ENCODE measurements around the gene FAM200A. TPM values are rescaled to one million over a fixed set of nuclear protein-coding genes. Genes with fewer than 3 reads are reported as not detected.

FAM200A gene
- total RNA-seq (2022; extraction: Qiagen RNA extraction): 6.0 to 6.8 TPM (median 6.2 TPM) in 5 replicates

DNA sequence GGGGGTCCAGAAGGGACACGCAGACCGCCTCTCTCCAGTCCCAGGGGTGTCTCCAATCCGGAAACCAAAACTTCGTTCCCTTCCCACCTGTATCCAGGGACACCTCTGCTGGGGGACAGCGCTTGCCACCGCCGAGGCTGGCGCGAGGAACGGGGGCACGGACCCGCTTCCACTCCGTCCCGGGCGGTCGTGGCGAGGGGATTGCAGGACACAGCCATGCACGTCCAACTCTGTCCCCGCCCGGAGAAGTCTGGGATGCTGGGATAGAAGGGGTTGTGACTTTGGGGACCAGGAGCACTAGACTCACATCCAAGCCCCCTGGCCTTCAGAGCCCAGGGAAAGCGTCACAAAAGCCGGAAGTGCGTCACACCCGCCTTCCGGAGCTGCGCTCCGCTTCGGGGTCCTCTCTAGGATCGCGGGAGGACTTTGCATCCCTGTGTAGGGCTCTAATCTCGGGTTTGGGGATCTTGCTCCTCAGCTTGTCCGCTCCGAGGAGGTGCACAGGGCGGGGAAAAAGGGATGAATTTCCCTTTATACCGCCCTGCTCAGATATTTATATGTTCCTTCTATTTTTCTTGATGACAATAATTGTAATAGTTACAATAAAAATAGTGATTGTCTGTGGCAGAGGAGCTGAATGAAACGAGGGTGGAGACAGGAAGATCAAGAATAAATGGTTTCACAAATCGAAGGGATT is at the start of gene FAM200A:
FAM200A (minus strand) TSS at position 348 of the 697 bp plus-strand sequence. CDS start 3,707 bp downstream, outside the sequence.

GRCh38 chr7:99597762-99598501 is 46.0 kb upstream of the FAM200A start, which contains the start of gene TMEM225B:
Gene TMEM225B (plus strand): TSS chr7:99598267. CDS start chr7:99604389, 6,122 bp downstream.

GRCh38 chr7:99558306-99559174 is 6.6 kb upstream of the FAM200A start, which contains the start of gene ZNF655:
Gene ZNF655 (plus strand): TSS chr7:99558642. CDS start chr7:99560560, 1,918 bp downstream.

DNA sequence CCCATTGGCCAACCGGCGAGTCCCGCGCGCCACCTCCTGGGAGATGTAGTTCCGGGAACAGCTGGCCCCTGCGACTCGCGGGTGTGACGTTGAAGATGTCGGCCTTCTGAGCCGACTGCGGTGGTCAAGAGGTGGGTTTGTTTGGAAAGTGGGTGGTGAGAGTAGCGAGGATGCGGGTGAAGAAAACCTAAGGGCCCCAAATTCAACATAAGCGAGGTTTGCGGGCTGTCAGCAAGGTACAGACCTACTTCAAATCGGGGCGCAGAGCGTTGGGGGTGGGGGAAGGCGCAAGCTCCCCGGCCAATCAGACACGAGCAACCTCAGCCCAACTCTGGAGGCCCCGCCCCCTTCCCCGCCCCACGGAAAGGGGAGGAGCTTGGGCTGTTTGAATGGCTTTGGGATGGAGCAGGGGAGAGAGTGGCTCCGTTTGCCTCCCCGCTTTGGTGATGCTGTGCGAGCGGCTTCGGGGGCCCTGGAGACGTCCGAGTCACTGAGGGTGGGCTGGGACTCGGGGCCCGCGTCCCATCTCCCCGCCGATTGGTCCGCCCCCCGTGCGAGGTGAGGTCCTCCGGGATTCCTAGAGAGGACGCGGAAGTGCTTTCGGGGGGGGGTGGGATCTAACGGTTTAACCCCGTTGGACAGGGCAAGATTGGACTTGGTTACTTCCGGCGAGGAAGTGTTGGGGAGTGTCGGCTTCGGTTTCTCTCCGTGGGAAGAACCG is 47.2 kb downstream of the FAM200A start, which contains the start of gene ZKSCAN5:
ZKSCAN5 (plus strand) TSS at position 60 of the 721 bp plus-strand sequence. CDS start 1,383 bp downstream, outside the sequence.

GRCh38 chr7:99499721-99500636 is 51.9 kb downstream of the FAM200A start, which contains the start of gene ZNF394:
Gene ZNF394 (minus strand): TSS chr7:99500281. CDS start chr7:99500093, 188 bp downstream.

Other genes with a start within 250 kb of the FAM200A start
- 117 to 137 TPM (median 126 TPM) in 5 replicates for gene ARPC1A, start 226.2 kb downstream of the FAM200A start, total RNA-seq (2022; extraction: Qiagen RNA extraction)
- gene ARPC1B, start 177.4 kb downstream of the FAM200A start, total RNA-seq (2022; extraction: Qiagen RNA extraction): 263 to 311 TPM (median 280 TPM) in 5 replicates
- gene PDAP1, start 143.5 kb downstream of the FAM200A start, total RNA-seq (2022; extraction: Qiagen RNA extraction): 171 to 212 TPM (median 180 TPM) in 5 replicates
- gene BUD31, start 143.1 kb downstream of the FAM200A start, total RNA-seq (2022; extraction: Qiagen RNA extraction): 117 to 155 TPM (median 139 TPM) in 5 replicates
- gene PTCD1, start 113.3 kb downstream of the FAM200A start, total RNA-seq (2022; extraction: Qiagen RNA extraction): 5.8 to 9.9 TPM (median 6.9 TPM) in 5 replicates
- gene CPSF4, start 113.2 kb downstream of the FAM200A start, total RNA-seq (2022; extraction: Qiagen RNA extraction): 36.8 to 42.9 TPM (median 39.4 TPM) in 5 replicates
- gene ATP5MF, start 85.9 kb downstream of the FAM200A start, total RNA-seq (2022; extraction: Qiagen RNA extraction): 888 to 1,049 TPM (median 936 TPM) in 5 replicates
- gene ZNF789, start 79.2 kb downstream of the FAM200A start, total RNA-seq (2022; extraction: Qiagen RNA extraction): 6.1 to 9.6 TPM (median 7.3 TPM) in 5 replicates
- 15.7 to 18.2 TPM (median 17.3 TPM) in 5 replicates for gene ZNF394, start 51.8 kb downstream of the FAM200A start, total RNA-seq (2022; extraction: Qiagen RNA extraction)
- gene ZKSCAN5, start 47.5 kb downstream of the FAM200A start, total RNA-seq (2022; extraction: Qiagen RNA extraction): 8.7 to 11.6 TPM (median 9.7 TPM) in 5 replicates
- gene ZNF655, start 6.5 kb upstream of the FAM200A start, total RNA-seq (2022; extraction: Qiagen RNA extraction): 53.6 to 57.4 TPM (median 54.1 TPM) in 5 replicates
- gene TMEM225B, start 46.2 kb upstream of the FAM200A start, total RNA-seq (2022; extraction: Qiagen RNA extraction): 0.89 to 1.3 TPM (median 1.1 TPM) in 5 replicates
- 8.2 to 10.5 TPM (median 10.0 TPM) in 5 replicates for gene ZSCAN25, start 64.8 kb upstream of the FAM200A start, total RNA-seq (2022; extraction: Qiagen RNA extraction)
- 1.5 to 2.2 TPM (median 1.8 TPM) in 5 replicates for gene CYP3A5, start 127.9 kb upstream of the FAM200A start, total RNA-seq (2022; extraction: Qiagen RNA extraction)
- gene CYP3A7, start 183.1 kb upstream of the FAM200A start, total RNA-seq (2022; extraction: Qiagen RNA extraction): not detected in 5 replicates
- gene CYP3A4, start 232.1 kb upstream of the FAM200A start, total RNA-seq (2022; extraction: Qiagen RNA extraction): 0.07 to 0.15 TPM in 2 of 5 replicates, not detected in the others